ENCODE data around the gene NBEAL1.
A peak's percentile ranks its signal among the peaks of the same experiment; 100 is the strongest.
"Not testable (repeated sequence)": the region's sequence is repeated elsewhere in the genome, so short reads cannot be mapped to it uniquely, and the experiment has no call there.

NBEAL1 gene

DNA sequence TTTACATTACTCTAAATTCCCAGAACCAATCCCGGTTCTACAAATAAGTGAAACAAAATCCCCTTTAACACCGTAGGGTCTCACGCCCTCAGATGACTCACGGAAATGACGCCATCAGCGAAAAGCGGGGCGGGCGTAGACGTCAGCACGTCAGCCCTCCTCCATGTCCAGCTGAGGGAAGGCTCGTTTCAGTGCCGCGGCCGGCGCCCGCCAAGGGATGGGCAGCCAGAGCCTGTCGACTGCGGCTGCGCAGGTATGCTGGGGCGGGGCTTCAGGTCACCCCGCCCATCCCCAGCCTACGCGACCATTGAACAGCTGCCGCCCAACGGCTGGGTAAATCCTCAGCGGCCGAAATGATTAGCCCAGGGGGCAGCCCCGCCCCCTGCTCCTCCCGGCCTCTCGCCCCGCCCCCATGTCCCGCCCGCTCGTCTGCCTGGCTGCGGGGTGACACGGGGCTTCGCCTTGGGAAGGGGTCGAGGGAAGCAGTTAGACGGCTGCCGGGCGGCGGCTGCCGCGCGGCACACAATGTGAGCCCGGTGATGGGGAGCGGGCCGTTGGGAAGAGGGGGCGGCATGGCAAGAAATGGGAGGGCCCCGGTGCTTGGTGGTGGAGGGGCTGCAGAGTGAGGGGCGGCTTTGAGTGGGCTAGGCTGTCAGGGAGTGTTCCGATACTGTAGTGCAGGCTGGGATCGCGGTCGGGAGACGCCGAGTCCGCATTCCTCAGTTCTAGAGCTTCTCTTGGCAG, at the start of gene NBEAL1:
Gene NBEAL1, plus strand, starts transcription at position 420 of the 744 bp plus-strand sequence. CDS start 1,510 bp downstream, outside the sequence.
- peak; percentile 93 for DNase-seq

- DNase-seq, result no peak
Measured at GRCh38 chr2:202965810-202966460, 48.7 kb upstream of the NBEAL1 start.

DNA sequence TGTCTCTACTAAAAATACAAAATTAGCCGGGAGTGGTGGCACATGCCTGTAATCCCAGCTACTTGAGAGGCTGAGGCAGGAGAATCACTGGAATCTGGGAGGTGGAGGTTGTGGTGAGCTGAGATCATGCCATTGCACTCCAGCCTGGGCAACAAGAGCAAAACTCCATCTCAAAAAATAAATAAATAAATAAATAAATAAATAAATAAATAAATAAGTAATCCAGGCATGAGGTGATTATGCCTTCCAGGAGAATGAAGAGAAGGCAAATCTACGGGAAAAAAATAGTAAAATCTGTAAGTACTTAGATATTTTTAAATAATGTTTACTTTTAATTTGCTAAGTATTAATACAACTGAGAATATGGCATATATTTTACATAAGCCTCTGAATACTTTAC, 45.3 kb upstream of the NBEAL1 start:
- not testable (repeated sequence) for DNase-seq

DNA sequence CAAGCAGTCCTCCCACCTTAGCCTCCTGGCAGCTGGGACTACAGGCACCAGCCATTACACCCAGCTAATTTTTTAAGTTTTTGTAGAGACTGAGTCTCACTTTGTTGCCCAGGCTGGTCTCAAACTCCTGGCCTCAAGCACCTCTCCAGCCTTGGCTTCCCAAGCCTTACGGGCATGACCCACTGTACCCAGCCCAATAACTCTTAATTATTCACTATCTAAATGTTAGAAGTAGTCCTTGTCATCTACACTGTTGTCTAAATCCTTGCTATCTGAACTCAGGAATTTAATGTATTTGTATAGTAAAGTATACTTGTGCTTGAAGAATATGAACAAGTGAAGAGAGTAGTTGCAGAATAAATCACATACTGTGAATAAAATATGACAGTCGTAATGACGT, 37.9 kb upstream of the NBEAL1 start:
- DNase-seq, result no peak

GRCh38 chr2:202982779-202983491, 31.7 kb upstream of the NBEAL1 start:
- no peak for DNase-seq

DNA sequence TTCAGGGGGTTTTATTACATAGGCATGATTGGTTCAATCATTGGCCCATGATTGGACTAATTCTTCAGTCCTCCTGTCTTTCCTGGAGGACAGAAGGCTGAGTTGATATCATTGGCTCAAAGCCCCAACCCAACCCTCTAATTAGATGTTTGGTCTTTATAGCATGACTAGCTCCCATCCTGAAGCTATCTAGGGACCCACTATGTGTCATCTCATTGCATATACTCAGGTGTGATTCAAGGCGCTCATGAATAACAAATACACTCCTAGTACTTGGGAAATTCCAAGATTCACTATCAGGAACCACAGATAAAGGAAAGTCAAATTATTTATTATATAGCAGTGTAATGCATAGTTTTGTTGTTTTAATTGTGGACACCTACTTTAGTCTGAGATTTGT, 24.9 kb upstream of the NBEAL1 start:
- no peak for DNase-seq

- DNase-seq, result no peak
Measured at GRCh38 chr2:202990501-202990900, 24.2 kb upstream of the NBEAL1 start.

DNA sequence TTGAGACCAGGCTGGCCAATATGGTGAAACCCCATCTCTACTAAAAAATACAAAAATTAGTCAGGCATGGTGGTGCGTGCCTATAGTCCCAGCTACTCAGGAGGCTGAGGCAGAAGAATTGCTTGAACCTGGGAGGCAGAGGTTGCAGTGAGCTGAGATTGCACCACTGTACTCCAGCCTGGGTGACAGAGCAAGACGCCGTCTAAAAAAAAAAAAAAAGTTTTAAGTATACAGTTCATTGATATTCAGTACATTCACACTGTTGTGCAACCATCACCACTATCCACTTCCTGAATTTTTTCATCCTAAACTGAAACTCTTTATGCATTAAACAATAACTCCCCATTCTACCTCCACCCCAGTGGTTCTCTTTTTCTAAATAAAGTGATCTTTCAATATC, 17.6 kb upstream of the NBEAL1 start:
- DNase-seq, result not testable (repeated sequence)

DNA sequence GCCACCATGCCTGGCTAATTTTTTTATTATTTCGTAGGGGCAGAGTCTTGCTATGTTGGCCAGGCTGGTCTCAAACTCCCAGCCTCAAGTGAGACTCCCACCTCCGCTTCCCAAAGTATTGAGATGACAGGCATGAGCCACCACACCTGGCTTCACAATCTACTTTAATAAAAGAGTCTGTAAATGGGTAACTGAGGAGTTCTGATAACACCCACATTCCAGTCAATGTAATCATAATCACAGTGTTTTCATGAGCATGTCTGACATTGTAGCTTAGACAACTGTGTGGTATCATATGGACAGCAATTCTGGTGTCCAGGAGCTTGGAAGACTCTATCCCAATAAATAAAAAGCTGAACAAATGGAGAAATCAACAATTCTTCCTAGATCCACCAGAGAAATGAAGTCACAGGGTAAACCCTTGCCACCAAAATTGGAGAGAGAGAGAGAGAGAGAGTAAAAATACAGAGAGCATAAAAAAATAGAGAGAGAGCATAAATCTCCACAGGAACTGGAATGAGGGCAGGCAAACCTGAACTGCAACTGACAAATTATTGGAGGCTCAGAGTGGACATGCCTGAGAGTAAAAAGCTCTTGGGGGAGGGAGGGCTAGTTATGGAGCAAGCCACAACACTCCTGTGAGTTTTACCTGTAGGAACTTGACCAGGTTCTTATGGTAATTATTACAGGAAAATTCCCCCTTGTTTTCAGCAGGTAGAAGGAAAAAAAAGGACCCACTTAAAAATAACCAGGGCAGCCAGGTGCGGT, 12.4 kb upstream of the NBEAL1 start:
- no peak for DNase-seq

- no peak for DNase-seq
Measured at GRCh38 chr2:203003716-203004115, 11.0 kb upstream of the NBEAL1 start.

DNA sequence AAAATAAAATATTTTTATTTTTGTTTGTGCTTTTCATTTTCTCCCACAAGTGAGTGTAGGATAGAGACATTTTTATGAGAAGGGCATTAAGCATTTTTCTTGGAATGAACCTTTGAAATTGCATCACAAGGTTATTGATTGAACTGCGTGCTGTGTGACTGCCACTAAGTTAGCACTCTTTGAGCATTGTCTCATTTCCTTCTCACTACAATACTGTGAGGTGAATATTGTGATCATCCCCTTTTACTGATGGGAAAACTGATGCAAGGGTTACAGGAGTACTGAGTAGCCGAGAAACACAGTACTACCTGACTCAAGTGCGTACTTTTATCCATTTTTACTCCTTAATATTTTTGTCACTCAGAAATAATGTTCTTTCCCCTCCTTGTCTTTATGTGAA, 2.0 kb downstream of the NBEAL1 start:
- no peak for DNase-seq

GRCh38 chr2:203018181-203018580, 3.5 kb downstream of the NBEAL1 start:
- DNase-seq, result no peak

DNA sequence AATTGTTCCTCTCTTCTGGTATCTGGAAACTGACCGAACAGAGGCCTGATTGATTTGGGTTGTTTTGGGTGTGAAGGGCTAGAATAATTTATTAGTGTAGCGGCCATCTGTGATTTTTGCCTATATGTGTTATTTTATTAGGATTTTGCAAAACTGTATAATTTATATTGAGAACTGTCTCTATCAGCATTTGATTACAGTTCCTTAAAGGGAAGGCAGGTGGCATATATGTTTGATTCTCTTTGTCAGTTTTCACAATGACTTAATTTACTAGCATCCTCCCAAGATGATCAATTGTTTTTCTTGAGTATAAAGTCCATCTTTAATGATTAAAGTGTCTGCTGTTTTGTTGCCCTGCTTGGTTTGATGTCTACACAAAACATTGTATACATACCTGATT, 4.5 kb downstream of the NBEAL1 start:
- no peak for DNase-seq

DNA sequence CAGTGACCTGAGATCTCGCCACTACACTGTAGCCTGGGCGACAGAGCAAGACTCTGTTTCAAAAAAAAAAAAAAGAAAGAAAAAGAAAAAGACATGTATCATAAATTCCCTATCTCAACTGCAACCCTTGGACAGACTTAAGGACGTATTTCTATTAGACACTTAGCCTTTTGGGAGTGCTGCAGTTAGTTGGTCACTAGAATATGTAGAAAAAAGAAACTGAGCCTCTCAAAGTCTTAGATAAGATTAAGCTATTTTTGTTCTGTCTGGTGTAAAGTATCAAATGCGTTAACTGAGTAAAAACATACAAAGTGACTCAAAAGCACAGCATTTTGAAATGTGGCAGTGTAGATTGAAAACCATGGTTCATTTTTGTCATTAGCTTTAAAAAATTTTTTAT, 7.3 kb downstream of the NBEAL1 start:
- no peak for DNase-seq

- no peak for DNase-seq
Measured at GRCh38 chr2:203022751-203023150, 8.1 kb downstream of the NBEAL1 start.

- no peak for DNase-seq
Measured at GRCh38 chr2:203025592-203025991, 10.9 kb downstream of the NBEAL1 start.

GRCh38 chr2:203030545-203030944, 15.9 kb downstream of the NBEAL1 start:
- no peak for DNase-seq

DNA sequence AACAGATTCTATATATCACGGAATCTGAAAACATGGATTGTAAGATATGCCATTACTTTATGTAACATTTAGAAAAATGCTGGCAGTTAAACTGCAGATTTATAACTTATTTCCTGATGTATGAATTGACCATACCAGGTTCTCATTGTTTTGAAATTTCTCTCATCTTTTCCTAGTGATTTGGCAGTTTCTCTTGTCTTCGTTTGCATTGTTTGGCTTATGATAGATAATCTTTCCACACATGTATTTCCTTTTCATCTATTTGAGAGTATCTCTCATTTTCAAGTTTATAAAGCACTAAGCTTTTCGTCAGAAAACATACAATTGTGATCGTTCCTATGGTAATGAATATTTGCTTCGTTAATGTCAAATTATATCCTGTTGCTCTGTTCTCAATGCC, 16.3 kb downstream of the NBEAL1 start:
- no peak for DNase-seq

DNA sequence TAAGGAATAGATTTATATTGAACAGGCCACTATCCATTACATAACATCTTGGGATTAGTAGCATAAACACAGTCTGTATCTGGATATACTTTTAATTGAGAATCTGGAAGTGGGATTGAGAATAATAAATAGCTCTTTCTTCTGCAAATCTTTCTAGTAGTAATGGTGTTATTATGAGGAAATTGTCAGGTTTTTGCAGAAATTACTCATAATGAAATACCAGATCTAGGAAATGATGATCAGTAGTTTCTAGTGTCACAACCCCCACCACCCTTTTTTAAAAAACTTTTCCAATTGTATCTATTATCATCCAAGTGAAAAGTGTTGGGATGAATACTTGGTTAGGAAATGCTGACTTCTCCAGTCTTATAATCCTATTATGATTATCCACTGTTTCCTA, 18.7 kb downstream of the NBEAL1 start:
- DNase-seq, result no peak

GRCh38 chr2:203035879-203036470, 21.3 kb downstream of the NBEAL1 start:
- DNase-seq, result no peak

DNA sequence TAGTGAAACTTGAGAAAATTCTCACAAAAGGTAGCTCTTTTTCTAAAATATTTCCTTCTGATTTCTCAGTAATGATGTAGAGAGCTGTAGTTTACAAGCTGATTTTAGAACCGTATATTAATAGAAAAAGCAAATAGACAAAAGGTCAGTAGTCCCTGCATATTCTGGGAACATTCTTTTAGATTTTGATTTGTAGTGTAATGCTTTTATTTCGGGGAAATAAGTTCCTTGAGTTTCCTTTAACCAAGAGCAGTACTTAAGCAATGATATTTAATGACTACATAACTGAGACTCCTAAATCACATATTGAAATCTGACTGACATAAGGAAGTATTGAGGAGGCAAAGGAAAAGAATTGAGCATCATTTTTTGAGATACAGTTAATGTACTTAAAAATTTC, 22.4 kb downstream of the NBEAL1 start:
- no peak for DNase-seq

- DNase-seq, result no peak
Measured at GRCh38 chr2:203038586-203038985, 23.9 kb downstream of the NBEAL1 start.

GRCh38 chr2:203039211-203039610, 24.5 kb downstream of the NBEAL1 start:
- not testable (repeated sequence) for DNase-seq

Data from stimulated activated naive CD4-positive, alpha-beta T cell treated with Interleukin-2 at 50 U/mL for 16 hours (primary cell).